ENCODE results near the gene EPB41L5.
"Not testable (repeated sequence)": the region's sequence is repeated elsewhere in the genome, so short reads cannot be mapped to it uniquely, and the experiment has no call there.

DNA sequence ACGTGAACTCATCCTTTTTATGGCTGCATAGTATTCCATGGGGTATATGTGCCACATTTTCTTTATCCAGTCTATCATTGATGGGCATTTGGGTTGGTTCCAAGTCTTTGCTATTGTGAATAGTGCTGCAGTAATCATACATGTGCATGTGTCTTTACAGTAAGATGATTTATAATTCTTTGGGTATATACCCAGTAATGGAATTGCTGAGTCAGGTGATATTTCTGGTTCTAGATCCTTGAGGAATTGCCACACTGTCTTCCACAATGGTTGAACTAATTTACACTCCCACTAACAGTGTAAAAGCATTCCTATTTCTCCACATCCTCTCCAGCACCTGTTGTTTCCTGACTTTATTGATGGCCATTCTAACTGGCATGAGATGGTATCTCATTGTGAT, 9.6 kb downstream of the EPB41L5 start:
- not testable (repeated sequence) for TF ChIP-seq FOXM1 (IDR thresholded peaks at IDR 0.05; ENCODE audit: borderline replicate concordance); ARNT (IDR thresholded peaks at IDR 0.05); TARDBP (IDR thresholded peaks at IDR 0.05); ELF4 (IDR thresholded peaks at IDR 0.05); FOXA1 (IDR thresholded peaks at IDR 0.05); SP1 (IDR thresholded peaks at IDR 0.05); SUZ12 (IDR thresholded peaks at IDR 0.05); LEF1 (IDR thresholded peaks at IDR 0.05; ENCODE audit: borderline replicate concordance); L3MBTL2 (conservative IDR thresholded peaks at IDR 0.05); FOXK2 (IDR thresholded peaks at IDR 0.05); HDGF (IDR thresholded peaks at IDR 0.05; ENCODE audit: borderline replicate concordance)
- TF ChIP-seq, protein P1, sequence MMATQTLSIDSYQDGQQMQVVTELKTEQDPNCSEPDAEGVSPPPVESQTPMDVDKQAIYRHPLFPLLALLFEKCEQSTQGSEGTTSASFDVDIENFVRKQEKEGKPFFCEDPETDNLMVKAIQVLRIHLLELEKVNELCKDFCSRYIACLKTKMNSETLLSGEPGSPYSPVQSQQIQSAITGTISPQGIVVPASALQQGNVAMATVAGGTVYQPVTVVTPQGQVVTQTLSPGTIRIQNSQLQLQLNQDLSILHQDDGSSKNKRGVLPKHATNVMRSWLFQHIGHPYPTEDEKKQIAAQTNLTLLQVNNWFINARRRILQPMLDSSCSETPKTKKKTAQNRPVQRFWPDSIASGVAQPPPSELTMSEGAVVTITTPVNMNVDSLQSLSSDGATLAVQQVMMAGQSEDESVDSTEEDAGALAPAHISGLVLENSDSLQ (IDR thresholded peaks at IDR 0.05): not testable (repeated sequence)

Measured in HEK293T (cell line).